Testis (tissue), 2 donors: ENCODE results near the gene RSU1.

Source experiments
- CTCF ChIP-seq, 3 experiments: fragments of 450-650 bp in 2 of 3; fragments of 200-600 bp in 1 of 3; sonication (generic) in 1 of 3; IDR thresholded peaks; one replicate each; pipeline ENCODE4 v1.5.1; 2016 to 2019; ENCODE audit warnings: antibody characterized with exemption in 3 of 3, mild to moderate bottlenecking in 2 of 3, moderate library complexity in 1 of 3
- POLR2A ChIP-seq: fragments of 450-650 bp; IDR thresholded peaks from one replicate; pipeline ENCODE4 v1.6.1; 2017; ENCODE audit warnings: antibody characterized with exemption, mild to moderate bottlenecking, moderate library complexity

GRCh38 chr10:16794005-16794404 is 23.2 kb downstream of the RSU1 start:
- TF ChIP-seq CTCF (IDR thresholded peaks at IDR 0.05): no peak
- no peak for TF ChIP-seq POLR2A
